HG03342 (cell line): Measurements from ENCODE around the gene CEP164.
"Not testable (repeated sequence)": the region's sequence is repeated elsewhere in the genome, so short reads cannot be mapped to it uniquely, and the experiment has no call there.

Source experiments
- ATAC-seq: cut with Tn5 transposase; IDR thresholded peaks from one replicate; pipeline ENCODE4 v1.9.1; 2021; ENCODE audit warnings: mild to moderate bottlenecking, moderate library complexity; ENCODE audit not compliant: unreplicated experiment

The CEP164 gene

GRCh38 chr11:117392001-117392690 is 64.5 kb downstream of the CEP164 start:
- no peak for ATAC-seq

DNA sequence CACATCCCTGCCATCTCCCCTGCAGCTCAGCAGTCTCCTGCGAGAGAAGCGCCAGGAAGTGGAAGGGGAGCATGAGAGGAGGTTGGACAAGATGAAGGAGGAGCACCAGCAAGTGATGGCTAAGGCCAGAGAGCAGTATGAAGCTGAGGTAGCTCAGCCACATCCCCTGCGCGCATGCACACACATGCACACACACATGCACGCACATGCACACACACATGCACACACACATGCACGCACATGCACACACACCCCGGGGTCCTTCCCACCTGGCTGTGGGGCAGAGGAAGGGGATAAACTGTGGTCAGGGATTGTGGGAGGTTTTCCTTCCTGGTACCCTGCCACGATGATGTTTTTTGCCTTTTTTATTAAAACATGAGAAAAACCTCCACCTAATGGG is 65.3 kb downstream of the CEP164 start:
- no peak for ATAC-seq

GRCh38 chr11:117394221-117394925 is 66.7 kb downstream of the CEP164 start:
- ATAC-seq = no peak

DNA sequence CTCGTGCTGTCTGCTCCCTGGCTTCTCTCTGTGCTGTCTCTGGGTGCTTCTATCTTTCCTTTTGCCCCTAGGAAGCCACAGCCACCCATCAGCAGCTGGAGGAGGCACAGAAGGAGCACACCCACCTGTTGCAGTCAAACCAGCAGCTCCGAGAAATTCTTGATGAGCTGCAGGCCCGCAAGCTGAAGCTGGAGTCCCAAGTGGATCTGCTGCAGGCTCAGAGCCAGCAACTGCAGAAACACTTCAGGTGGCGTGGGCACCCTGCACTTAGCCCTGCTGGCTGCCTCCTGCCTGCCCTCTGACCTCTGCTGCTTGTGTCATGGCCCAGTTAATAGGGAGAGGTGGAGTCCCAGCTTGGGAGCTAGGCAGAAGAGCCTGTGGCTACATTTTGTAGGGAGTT is 67.8 kb downstream of the CEP164 start:
- ATAC-seq = no peak

DNA sequence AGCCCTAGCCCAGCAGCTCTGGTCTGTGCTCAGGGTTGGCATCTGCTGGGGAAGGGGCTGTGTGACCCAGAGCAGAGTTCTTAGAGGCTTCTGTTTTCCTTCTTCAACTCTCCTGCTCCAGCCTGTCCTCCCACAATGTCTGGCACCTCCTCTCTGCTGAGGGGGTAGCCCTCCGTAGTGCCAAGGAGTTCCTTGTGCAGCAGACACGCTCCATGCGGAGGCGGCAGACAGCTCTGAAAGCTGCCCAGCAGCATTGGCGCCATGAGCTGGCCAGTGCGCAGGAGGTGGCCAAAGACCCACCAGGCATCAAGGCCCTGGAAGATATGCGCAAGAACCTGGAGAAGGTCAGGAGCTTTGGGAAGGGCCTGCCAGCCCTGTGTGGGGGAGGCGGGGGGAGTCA is 69.3 kb downstream of the CEP164 start:
- ATAC-seq = no peak

DNA sequence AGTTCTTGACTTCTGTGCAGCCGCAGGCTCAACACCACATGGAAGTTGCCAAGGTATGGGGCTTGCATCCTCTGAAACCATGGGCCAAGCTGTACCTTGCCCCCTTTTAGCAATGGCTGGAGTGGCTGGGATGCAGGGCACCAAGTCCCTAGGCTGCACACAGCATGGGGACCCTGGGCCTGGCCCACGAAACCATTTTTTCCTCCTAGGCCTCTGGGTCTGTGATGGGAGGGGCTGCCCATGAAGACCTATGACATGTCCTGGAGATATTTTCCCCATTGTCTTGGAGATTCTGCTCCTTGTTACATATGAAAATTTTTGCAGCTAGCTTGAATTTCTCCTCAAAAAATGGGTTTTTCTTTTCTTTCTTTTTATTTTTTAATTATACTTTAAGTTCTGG is 71.0 kb downstream of the CEP164 start:
- not testable (repeated sequence) for ATAC-seq

DNA sequence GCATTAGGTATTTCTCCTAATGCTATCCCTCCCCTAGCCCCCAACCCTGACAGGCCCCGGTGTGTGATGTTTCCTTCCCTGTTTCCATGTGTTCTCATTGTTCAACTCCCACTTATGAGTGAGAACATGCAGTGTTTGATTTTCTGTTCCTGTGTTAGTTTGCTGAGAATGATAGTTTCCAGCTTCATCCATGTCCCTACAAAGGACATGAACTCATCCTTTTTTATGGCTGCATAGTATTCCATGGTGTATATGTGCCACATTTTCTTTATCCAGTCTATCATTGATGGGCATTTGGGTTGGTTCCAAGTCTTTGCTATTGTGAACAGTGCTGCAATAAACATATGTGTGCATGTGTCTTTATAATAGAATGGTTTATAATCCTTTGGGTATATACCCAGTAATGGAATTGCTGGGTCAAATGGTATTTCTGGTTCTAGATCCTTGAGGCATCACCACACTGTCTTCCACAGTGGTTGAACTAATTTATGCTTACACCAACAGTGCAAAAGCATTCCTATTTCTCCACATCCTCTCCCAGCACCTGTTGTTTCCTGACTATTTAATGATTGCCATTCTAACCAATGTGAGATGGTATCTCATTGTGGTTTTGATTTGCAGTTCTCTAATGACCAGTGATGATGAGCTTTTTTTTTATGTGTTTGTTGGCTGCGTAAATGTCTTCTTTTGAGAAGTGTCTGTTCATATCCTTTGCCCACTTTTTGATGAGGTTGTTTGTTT is 71.6 kb downstream of the CEP164 start:
- not testable (repeated sequence) for ATAC-seq

DNA sequence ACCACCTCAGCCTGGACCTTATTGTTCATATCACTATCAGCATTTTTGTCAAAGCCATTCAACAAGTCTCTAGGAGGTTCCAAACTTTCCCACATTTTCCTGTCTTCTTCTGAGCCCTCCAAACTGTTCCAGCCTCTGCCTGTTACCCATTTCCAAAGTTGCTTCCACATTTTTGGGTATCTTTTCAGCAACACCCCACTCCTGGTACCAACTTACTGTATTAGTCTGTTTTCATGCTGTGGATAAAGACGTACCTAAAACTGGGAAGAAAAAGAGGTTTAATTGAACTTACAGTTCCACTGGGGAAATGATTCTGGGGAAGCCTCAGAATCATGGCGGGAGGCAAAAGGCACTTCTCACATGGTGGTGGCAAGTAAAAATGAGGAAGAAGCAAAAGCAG is 78.2 kb downstream of the CEP164 start:
- ATAC-seq = not testable (repeated sequence)

GRCh38 chr11:117407016-117407415 is 79.4 kb downstream of the CEP164 start:
- ATAC-seq = no peak

- ATAC-seq = no peak
Observed at GRCh38 chr11:117408356-117408755, 80.7 kb downstream of the CEP164 start.

DNA sequence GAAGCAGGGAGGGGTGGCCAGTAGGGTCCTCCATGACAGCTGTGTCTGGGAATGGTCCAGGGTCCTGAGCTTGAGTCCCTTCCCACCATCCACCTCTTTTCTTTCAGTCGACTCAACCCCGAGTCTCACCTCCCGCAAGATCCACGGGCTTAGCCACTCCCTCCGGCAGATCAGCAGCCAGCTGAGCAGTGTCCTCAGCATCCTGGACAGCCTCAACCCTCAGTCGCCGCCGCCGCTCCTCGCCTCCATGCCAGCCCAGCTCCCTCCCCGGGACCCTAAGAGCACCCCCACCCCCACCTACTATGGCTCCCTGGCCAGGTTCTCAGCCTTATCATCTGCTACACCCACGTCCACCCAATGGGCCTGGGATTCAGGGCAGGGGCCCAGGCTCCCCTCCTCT is 81.9 kb downstream of the CEP164 start:
- ATAC-seq = no peak

DNA sequence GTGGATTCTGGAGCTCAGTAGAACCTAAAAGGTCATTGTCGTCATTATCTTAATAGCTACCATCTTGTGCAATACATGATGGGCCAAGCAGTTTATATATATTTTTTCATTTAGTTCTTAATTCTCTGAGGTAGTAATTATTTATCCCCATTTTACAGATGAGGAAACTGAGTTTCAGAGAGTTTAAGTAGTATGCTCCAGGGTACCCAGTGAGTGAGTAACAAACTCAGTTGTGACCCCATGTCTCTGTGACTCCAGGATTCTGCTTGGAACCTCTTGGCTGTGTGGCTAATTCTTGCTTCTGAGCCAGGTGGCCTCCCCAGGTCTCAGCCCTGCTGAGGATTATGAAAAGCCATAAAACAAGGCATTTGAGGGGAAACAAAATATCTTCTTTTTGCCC is 82.6 kb downstream of the CEP164 start:
- ATAC-seq = no peak

- ATAC-seq = no peak
Observed at GRCh38 chr11:117410861-117411710, 83.4 kb downstream of the CEP164 start.

DNA sequence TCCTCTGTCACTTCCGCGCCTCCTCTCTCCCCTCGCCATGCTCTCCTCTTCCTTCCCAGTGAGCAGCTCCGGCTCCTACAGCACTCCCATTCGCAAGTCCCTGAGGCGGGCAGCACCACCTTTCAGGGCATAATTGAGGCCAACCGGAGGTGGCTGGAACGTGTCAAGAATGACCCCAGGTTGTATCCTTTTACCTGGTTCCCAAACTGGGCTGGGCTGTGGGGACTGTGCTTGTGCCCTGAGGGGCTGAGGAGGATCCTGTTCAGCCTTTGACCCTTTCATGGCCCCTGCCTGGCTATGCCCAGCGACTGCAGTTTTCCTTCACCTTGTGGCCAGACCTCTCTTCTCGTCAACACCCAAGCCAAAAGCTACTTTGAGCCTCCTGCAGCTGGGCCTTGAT is 84.1 kb downstream of the CEP164 start:
- no peak for ATAC-seq

GRCh38 chr11:117412176-117412575 is 84.5 kb downstream of the CEP164 start:
- no peak for ATAC-seq

DNA sequence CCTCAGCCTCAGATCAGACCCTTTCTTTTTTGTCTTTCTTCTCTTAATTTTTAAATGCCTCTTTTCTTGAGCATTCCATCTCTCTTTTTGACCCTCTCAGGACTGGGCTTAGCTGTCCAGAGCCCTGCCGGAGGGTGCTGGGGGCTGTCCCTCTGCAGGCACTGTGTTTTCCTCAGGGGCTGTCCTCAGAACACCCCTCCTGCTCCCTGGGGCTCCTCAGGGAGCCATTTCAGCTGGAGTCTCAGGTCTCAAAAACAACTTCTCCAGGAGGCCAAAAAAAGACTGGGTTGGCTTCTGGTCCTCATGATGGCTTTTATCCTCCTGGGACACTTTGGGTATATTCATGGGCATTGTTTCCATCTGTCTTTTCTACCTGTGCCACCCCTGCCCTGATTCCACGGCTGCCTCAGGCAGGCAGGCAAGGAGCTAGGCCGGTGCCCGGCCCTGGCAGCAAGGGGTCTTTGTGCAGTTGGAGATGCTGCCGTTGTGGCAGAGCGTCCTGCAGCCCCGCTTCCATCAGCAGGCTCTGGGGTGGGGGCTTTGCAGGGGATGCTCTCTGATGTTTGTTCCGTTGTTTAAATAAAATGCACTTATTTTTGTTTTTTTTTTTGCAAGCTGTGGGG is 85.1 kb downstream of the CEP164 start:
- no peak for ATAC-seq

GRCh38 chr11:117413616-117414015 is 86.0 kb downstream of the CEP164 start:
- no peak for ATAC-seq

- ATAC-seq = no peak
Observed at GRCh38 chr11:117414724-117415123, 87.1 kb downstream of the CEP164 start.

DNA sequence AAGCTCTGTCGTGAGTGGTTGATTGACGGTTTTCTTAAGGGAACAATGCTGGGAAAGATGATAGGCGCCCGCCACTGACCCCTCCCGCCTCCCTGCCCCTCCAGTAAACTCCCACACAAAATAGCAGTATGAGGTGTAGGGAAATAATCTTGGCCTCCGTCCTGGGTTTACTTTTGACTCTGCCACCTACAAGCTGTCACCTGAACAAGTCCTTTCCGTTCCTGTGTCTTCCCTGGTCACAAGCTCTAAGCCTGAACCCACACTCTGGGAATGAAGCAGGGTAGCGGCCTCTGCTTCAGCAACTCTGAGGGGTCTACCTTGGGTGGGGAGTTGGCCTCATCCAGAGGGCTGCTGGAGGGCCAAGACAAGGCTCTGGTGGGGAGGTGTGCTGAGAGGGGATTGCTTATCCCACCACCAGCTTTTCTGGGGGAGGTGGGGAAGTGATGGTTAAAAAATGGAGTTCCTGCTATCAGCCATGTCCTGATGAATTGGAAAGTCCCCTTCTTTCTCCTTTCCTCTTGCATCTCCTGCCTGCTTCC is 87.8 kb downstream of the CEP164 start:
- ATAC-seq = no peak

GRCh38 chr11:117417342-117417741 is 89.7 kb downstream of the CEP164 start:
- ATAC-seq = no peak
